Panc1 (cell line): ENCODE data around the gene XYLT1. TPM values are rescaled to one million over a fixed set of nuclear protein-coding genes. Genes with fewer than 3 reads are reported as not detected.

Experiments
- ATAC-seq: fragments of 200-7000 bp; cut with Tn5 transposase; 2 replicates; pipeline ENCODE4 v1.9.1; 2020; ENCODE audit warnings: mild to moderate bottlenecking, moderate library complexity
- BruUV-seq: library from RNA; stranded (reverse); fragments of 400-500 nt; replicated peaks from 2 replicates; lab custom pipeline; 2021; lab: Mats Ljungman, UMichigan
- CTCF ChIA-PET: fragments of 300-600 bp; sonication (Branson Sonifier 250); formaldehyde crosslinking; loops from one replicate; lab custom pipeline; 2022; ENCODE audit warnings: antibody characterized with exemption; lab: Charles Lee
- POLR2A ChIA-PET: fragments of 300-600 bp; sonication (Branson Sonifier 250); formaldehyde crosslinking; loops from one replicate; lab custom pipeline; 2022; ENCODE audit warnings: antibody characterized with exemption; lab: Charles Lee
- DNase-seq: peaks from one replicate; pipeline ENCODE4 v3.0.0-alpha.2; 2010; ENCODE audit warnings: low read depth, low spot score
- H3K27ac ChIP-seq: 2 replicates; pipeline ENCODE4 v1.5.1; 2011; ENCODE audit warnings: mild to moderate bottlenecking, low read length, inconsistent platforms
- H3K27me3 ChIP-seq: fragments of 200-500 bp; sonication (Bioruptor generic); 2 replicates; pipeline ENCODE4 v1.6.0; 2014; ENCODE audit warnings: low read length, inconsistent platforms; ENCODE audit not compliant: control insufficient read depth, insufficient read depth
- H3K36me3 ChIP-seq: fragments of 200-500 bp; sonication (Bioruptor generic); 2 replicates; pipeline ENCODE4 v1.5.1; 2014; ENCODE audit warnings: inconsistent platforms, mild to moderate bottlenecking, low read length, moderate library complexity; ENCODE audit not compliant: control insufficient read depth, insufficient read depth
- H3K4me1 ChIP-seq: 2 replicates; pipeline ENCODE4 v1.5.1; 2011; ENCODE audit warnings: inconsistent platforms, mild to moderate bottlenecking, low read length, moderate library complexity; ENCODE audit not compliant: control insufficient read depth, insufficient read depth
- H3K4me3 ChIP-seq, 2 experiments: 2 replicates each; pipeline ENCODE4 v1.5.1; 2011 to 2012; ENCODE audit warnings: low read depth in 2 of 2, low read length in 2 of 2, mild to moderate bottlenecking in 2 of 2, inconsistent platforms in 1 of 2, moderate library complexity in 1 of 2
- H3K9me3 ChIP-seq: fragments of 200-500 bp; sonication (Bioruptor generic); 2 replicates; pipeline ENCODE4 v1.5.1; 2014; ENCODE audit warnings: low read depth, mild to moderate bottlenecking, inconsistent platforms, low read length, moderate library complexity; ENCODE audit not compliant: control insufficient read depth, insufficient read depth
- POLR2AphosphoS5 ChIP-seq: IDR thresholded peaks from 2 replicates; pipeline ENCODE4 v1.6.1; 2012; ENCODE audit warnings: mild to moderate bottlenecking, low read depth, low read length, moderate library complexity
- SIN3A ChIP-seq: IDR thresholded peaks from 2 replicates; pipeline ENCODE4 v1.6.1; 2012; ENCODE audit warnings: low read depth, mild to moderate bottlenecking, low read length, moderate library complexity, borderline replicate concordance; ENCODE audit not compliant: insufficient read depth
- TCF7L2 ChIP-seq: IDR thresholded peaks from 2 replicates; pipeline ENCODE4 v1.6.1; 2011; ENCODE audit warnings: mild to moderate bottlenecking, low read depth, low read length, inconsistent platforms
- in situ Hi-C: cut with HindIII; loops from 2 replicates; pipeline ENCODE4 v1.10.0; 2016; ENCODE audit warnings: low sequenced_read_pairs, low pct_unique_long_range_greater_than_20kb
- intact Hi-C: fragments of 100-400 bp; cut with micrococcal nuclease; formaldehyde crosslinking; loops from one replicate; pipeline ENCODE4 v1.10.0; 2022; ENCODE audit not compliant: unreplicated experiment
- total RNA-seq: library from RNA; stranded (reverse); gene quantifications from one replicate; pipeline ENCODE4 v1.2.1, GENCODE V29; 2021; ENCODE audit not compliant: unreplicated experiment
- TF ChIP-seq, protein P1 (sequence below): fragments of 450-650 bp; IDR thresholded peaks from 2 replicates; pipeline ENCODE4 v1.5.1; 2017; ENCODE audit warnings: mild to moderate bottlenecking
- TF ChIP-seq, protein P2 (sequence below), 2 experiments: IDR thresholded peaks; 2 replicates each; pipeline ENCODE4 v1.6.1; 2011 to 2012; ENCODE audit warnings: low read depth in 2 of 2, control low read depth in 1 of 2, low read length in 1 of 2, mild to moderate bottlenecking in 1 of 2, moderate library complexity in 1 of 2; ENCODE audit not compliant: insufficient read depth in 1 of 2

Gene XYLT1
- total RNA-seq, 1 experiment from 2014 or later = 0.62 TPM

DNA sequence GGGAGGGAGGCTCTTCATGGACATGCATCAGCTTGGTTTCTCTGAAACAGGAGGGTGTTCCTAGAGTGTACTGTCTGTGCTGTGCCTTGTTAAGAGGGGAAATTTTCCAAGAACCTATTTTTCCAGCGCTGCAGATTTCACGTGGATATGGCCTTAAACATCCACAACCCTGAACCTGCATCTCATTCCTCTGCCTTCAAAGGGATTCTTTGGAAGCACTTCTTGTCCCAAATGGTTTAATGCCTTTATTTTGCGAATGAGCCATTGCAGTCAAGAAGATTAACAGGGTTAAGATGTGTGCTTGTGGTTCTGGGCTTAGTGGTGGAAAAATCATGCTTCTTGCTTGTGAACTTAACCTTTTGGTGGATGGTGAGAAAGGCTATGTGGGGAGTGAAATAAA, 161.2 kb downstream of the XYLT1 start:
- ChIA-PET POLR2A (no interaction called here), CTCF (no interaction called here)
- Histone ChIP-seq H3K4me3 (no peak overlapping the region), H3K4me1 (no peaks in the 10 kb centered on the region), H3K27ac (no peak overlapping the region), H3K27me3 (peaks cover 7% of the 10 kb centered on the region; the same call in 1 of the 2 replicates), H3K9me3 (no peaks in the 10 kb centered on the region), H3K36me3 (no peaks in the 10 kb centered on the region)
- BruUV-seq = no TSS peak
- no peak for ATAC-seq
- TF ChIP-seq POLR2AphosphoS5 = no peak
- TF ChIP-seq, protein P1, sequence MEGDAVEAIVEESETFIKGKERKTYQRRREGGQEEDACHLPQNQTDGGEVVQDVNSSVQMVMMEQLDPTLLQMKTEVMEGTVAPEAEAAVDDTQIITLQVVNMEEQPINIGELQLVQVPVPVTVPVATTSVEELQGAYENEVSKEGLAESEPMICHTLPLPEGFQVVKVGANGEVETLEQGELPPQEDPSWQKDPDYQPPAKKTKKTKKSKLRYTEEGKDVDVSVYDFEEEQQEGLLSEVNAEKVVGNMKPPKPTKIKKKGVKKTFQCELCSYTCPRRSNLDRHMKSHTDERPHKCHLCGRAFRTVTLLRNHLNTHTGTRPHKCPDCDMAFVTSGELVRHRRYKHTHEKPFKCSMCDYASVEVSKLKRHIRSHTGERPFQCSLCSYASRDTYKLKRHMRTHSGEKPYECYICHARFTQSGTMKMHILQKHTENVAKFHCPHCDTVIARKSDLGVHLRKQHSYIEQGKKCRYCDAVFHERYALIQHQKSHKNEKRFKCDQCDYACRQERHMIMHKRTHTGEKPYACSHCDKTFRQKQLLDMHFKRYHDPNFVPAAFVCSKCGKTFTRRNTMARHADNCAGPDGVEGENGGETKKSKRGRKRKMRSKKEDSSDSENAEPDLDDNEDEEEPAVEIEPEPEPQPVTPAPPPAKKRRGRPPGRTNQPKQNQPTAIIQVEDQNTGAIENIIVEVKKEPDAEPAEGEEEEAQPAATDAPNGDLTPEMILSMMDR = no peak
- TF ChIP-seq, protein P2, sequence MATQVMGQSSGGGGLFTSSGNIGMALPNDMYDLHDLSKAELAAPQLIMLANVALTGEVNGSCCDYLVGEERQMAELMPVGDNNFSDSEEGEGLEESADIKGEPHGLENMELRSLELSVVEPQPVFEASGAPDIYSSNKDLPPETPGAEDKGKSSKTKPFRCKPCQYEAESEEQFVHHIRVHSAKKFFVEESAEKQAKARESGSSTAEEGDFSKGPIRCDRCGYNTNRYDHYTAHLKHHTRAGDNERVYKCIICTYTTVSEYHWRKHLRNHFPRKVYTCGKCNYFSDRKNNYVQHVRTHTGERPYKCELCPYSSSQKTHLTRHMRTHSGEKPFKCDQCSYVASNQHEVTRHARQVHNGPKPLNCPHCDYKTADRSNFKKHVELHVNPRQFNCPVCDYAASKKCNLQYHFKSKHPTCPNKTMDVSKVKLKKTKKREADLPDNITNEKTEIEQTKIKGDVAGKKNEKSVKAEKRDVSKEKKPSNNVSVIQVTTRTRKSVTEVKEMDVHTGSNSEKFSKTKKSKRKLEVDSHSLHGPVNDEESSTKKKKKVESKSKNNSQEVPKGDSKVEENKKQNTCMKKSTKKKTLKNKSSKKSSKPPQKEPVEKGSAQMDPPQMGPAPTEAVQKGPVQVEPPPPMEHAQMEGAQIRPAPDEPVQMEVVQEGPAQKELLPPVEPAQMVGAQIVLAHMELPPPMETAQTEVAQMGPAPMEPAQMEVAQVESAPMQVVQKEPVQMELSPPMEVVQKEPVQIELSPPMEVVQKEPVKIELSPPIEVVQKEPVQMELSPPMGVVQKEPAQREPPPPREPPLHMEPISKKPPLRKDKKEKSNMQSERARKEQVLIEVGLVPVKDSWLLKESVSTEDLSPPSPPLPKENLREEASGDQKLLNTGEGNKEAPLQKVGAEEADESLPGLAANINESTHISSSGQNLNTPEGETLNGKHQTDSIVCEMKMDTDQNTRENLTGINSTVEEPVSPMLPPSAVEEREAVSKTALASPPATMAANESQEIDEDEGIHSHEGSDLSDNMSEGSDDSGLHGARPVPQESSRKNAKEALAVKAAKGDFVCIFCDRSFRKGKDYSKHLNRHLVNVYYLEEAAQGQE (IDR thresholded peaks at IDR 0.05; ENCODE audit: insufficient read depth in 1 of 2, low read depth in 2 of 2, low read length in 1 of 2) = no peak
- TF ChIP-seq TCF7L2 = no peak
- no peak for TF ChIP-seq SIN3A
- DNase-seq = no peak
- intact Hi-C loops (loop anchor here (2.0 kb wide), 1 partner anchor 43 kb away; no protein-coding TSS in a partner anchor), in situ Hi-C loops (no loop called here)

DNA sequence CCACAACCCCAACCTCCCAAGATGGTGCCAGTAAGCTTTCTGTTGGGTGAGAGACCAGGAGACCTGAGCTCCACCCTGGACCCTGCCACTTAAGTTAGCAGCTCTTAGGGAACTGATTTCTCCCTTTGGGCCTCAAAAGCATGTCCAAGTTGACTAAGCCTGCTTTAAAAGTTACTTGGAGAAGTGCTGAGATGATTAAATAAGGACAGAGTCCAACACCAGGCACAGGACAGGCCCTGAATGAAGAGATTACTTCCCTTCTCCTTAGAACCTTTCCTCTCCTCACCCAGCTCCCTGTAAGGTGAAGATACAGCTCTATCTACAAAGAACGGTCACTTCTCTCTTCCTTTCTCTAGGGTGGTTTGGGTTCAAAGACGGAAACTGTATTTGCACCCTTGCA, 162.6 kb downstream of the XYLT1 start:
- ChIA-PET POLR2A (interaction anchor here (0.5 kb wide), 1 partner anchor 942 kb away, joined by 3 read pairs; no protein-coding TSS in a partner anchor), CTCF (no interaction called here)
- no TSS peak for BruUV-seq
- no peaks in the 10 kb centered on the region for H3K4me1 ChIP-seq
- TF ChIP-seq, protein P2 (IDR thresholded peaks at IDR 0.05; ENCODE audit: insufficient read depth in 1 of 2, low read depth in 2 of 2, low read length in 1 of 2) = no peak
- TF ChIP-seq POLR2AphosphoS5 (no peak), TCF7L2 (no peak), SIN3A (no peak)
- TF ChIP-seq, protein P1 = no peak
- in situ Hi-C loops (no loop called here), intact Hi-C loops (loop anchor here (2.0 kb wide), 1 partner anchor 41 kb away; no protein-coding TSS in a partner anchor)
- H3K36me3 ChIP-seq = no peaks in the 10 kb centered on the region
- no peaks in the 10 kb centered on the region for H3K9me3 ChIP-seq
- peaks cover 9% of the 10 kb centered on the region for H3K27me3 ChIP-seq
- no peak for DNase-seq
- H3K27ac ChIP-seq = no peak overlapping the region
- no peak overlapping the region for H3K4me3 ChIP-seq
- no peak for ATAC-seq
